Endothelial cell of umbilical vein (primary cell): ENCODE data around the gene CDC42SE2.

Source experiments
- CTCF ChIP-seq, 2 donors: IDR thresholded peaks; 1 replicate in 1 of 2; 2 replicates in 1 of 2; pipeline ENCODE4 v1.5.1; 2011; ENCODE audit warnings: low read length in 2 of 2, mild to moderate bottlenecking in 2 of 2, moderate library complexity in 2 of 2, control low read depth in 1 of 2, inconsistent platforms in 1 of 2, low read depth in 1 of 2; ENCODE audit not compliant: insufficient read depth in 1 of 2; ENCODE audit errors: extremely low read depth in 1 of 2
- GATA2 ChIP-seq: IDR thresholded peaks from 2 replicates; pipeline ENCODE4 v1.7.0; 2011; ENCODE audit warnings: low read depth, mild to moderate bottlenecking, moderate library complexity, mixed read lengths, low read length; ENCODE audit not compliant: insufficient read length, insufficient read depth

DNA sequence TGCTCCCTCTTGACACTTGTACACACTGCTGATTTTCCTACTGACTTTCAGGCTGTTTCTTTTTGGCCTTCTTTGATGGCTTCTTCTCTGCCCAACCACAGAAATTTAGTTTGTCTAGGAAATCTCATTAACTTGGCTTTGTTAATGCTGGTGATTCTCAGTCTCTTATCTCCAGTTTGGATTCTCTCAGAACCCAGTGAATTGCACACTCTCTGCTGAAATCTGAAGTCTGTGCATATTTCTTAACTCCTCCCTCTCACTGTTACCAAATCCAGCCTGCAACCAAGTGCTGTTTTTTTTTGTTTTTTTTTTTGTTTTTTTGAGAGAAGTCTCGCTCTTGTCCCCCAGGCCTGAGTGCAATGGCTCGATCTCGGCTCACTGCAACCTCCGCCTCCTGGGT lies 117.2 kb downstream of the CDC42SE2 start:
- TF ChIP-seq CTCF (IDR thresholded peaks at IDR 0.05; ENCODE audit: extremely low read depth in 1 of 2, insufficient read depth in 1 of 2, low read depth in 1 of 2, low read length in 2 of 2) (no peak), GATA2 (no peak)
